Measurements from ENCODE around the gene DENND4A. TPM values are rescaled to one million over a fixed set of nuclear protein-coding genes. Genes with fewer than 3 reads are reported as not detected.
"Not testable (repeated sequence)": the region's sequence is repeated elsewhere in the genome, so short reads cannot be mapped to it uniquely, and the experiment has no call there.

DENND4A gene
- total RNA-seq, 1 donor from 2014 or later: 9.1 TPM

DNA sequence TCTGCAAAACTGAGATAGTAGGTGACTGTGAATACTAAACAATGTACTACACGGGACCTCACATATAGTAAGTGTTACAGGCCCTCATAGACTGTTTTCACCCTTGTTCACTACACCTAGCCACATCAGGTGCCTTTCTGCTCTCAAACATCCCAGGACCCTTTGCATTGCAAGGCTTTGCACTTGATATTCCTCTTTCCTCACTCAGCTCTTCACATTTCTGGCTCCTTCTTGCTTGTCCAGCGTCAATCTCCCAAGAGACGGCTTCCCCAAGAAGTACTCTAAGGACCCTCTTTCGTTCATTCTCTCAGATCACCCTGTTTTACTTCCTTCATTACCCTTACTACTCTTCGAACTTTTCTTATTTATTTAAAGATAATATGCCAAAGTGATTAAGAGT lies 10.0 kb downstream of the DENND4A start:
- Mint-ChIP-seq H3K4me3 (no peak overlapping the region), H3K9me3 (no peaks in the 10 kb centered on the region), H3K36me3 (ENCODE audit: low read depth) (no peaks in the 10 kb centered on the region), H3K27me3 (ENCODE audit: low read depth) (no peaks in the 10 kb centered on the region), H3K27ac (ENCODE audit: unreplicated experiment) (no peak overlapping the region), H3K4me1 (no peaks in the 10 kb centered on the region)
- TF ChIP-seq, protein P1, sequence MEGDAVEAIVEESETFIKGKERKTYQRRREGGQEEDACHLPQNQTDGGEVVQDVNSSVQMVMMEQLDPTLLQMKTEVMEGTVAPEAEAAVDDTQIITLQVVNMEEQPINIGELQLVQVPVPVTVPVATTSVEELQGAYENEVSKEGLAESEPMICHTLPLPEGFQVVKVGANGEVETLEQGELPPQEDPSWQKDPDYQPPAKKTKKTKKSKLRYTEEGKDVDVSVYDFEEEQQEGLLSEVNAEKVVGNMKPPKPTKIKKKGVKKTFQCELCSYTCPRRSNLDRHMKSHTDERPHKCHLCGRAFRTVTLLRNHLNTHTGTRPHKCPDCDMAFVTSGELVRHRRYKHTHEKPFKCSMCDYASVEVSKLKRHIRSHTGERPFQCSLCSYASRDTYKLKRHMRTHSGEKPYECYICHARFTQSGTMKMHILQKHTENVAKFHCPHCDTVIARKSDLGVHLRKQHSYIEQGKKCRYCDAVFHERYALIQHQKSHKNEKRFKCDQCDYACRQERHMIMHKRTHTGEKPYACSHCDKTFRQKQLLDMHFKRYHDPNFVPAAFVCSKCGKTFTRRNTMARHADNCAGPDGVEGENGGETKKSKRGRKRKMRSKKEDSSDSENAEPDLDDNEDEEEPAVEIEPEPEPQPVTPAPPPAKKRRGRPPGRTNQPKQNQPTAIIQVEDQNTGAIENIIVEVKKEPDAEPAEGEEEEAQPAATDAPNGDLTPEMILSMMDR (conservative IDR thresholded peaks at IDR 0.05): no peak
- no peak for DNase-seq (ENCODE audit: low read depth, low spot score)

DNA sequence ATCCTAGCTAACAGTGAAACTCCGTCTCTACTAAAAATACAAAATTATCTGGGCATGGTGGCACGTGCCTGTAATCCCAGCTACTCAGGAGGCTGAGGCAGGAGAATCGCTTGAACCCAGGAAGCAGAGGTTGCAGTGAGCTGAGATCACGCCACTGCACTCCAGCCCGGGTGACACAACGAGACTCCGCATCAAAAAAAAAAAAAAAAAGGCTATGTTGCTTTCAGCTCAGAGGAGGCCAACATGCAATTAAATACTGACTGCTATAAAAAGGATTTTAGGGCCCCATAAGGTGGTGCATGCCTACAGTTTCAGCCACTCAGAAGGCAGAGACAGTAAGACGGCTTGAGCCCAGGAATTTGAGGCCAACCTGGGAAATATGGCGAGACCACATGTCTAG lies 13.4 kb downstream of the DENND4A start:
- H3K27me3 Mint-ChIP-seq (ENCODE audit: low read depth); DNase-seq (ENCODE audit: low read depth, low spot score); H3K9me3 Mint-ChIP-seq; H3K27ac Mint-ChIP-seq (ENCODE audit: unreplicated experiment); H3K36me3 Mint-ChIP-seq (ENCODE audit: low read depth); H3K4me3 Mint-ChIP-seq; H3K4me1 Mint-ChIP-seq: not testable (repeated sequence)

DNA sequence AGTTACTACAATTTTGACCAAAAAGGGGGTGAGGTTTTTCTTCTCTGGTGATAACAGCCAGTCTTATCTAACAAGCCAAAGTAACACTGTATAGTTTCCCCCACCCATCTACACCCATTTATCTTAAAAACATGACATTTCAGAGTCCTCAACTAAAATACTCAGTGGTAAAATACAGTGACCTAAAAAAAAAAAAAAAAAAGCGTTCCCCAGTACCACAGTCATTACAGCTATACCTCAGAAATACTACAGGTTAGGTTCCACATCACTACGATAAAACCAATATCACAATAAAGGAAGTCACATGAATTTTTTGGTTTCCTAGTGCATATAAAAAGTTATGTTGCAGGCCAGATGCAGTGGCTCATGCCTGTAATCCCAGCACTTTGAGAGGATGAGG lies 13.8 kb downstream of the DENND4A start:
- Mint-ChIP-seq H3K36me3 (ENCODE audit: low read depth) (no peaks in the 10 kb centered on the region), H3K4me1 (no peaks in the 10 kb centered on the region), H3K27ac (ENCODE audit: unreplicated experiment) (no peak overlapping the region), H3K27me3 (ENCODE audit: low read depth) (no peaks in the 10 kb centered on the region), H3K9me3 (no peaks in the 10 kb centered on the region), H3K4me3 (no peak overlapping the region)
- DNase-seq (ENCODE audit: low read depth, low spot score): no peak
- TF ChIP-seq, protein P1 (conservative IDR thresholded peaks at IDR 0.05): no peak

DNA sequence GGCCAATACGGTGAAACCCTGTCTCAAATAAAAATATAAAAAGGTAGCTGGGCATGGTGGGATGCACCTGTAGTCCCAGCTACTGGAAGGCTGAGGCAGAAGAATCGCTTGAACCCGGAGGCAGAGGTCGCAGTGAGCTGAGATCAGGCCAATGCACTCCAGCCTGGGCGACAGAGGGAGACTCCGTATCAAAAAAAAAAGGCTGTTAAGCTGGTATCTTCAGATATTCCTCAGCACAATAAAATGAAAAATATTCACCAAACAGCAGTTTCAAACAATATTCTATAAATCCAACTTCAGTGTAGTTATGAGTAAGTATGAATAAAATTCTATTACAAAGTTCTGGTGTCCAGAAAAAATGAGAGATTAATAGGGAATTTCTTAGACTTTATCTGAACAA lies 14.2 kb downstream of the DENND4A start:
- no peak overlapping the region for H3K4me3 Mint-ChIP-seq
- H3K36me3 Mint-ChIP-seq (ENCODE audit: low read depth): no peaks in the 10 kb centered on the region
- H3K27ac Mint-ChIP-seq (ENCODE audit: unreplicated experiment): no peak overlapping the region
- TF ChIP-seq, protein P1 (conservative IDR thresholded peaks at IDR 0.05): no peak
- no peaks in the 10 kb centered on the region for H3K9me3 Mint-ChIP-seq
- no peaks in the 10 kb centered on the region for H3K27me3 Mint-ChIP-seq (ENCODE audit: low read depth)
- no peak for DNase-seq (ENCODE audit: low read depth, low spot score)
- no peaks in the 10 kb centered on the region for H3K4me1 Mint-ChIP-seq

DNA sequence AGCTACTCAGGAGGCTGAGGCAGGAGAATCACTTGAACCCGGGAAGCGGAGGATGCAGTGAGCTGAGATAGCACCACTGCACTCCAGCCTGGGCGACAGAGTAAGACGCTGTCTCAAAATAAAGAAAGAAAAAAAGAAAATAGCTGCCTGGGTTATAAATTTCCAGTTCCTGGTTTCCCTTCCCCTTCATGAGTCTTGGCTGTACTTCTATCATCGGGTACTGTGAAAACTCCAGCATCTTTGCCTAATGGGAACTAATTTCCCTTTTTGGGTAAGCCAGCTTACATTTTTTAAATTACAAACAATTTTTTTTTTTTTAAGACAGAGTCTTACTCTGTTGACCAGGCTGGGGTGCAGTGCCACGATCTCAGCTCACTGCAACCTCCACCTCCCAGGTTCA lies 15.0 kb downstream of the DENND4A start:
- TF ChIP-seq, protein P1 (conservative IDR thresholded peaks at IDR 0.05): no peak
- H3K27me3 Mint-ChIP-seq (ENCODE audit: low read depth): no peaks in the 10 kb centered on the region
- H3K4me3 Mint-ChIP-seq: no peak overlapping the region
- DNase-seq (ENCODE audit: low read depth, low spot score): no peak
- no peaks in the 10 kb centered on the region for H3K4me1 Mint-ChIP-seq
- H3K9me3 Mint-ChIP-seq: no peaks in the 10 kb centered on the region
- H3K36me3 Mint-ChIP-seq (ENCODE audit: low read depth): no peaks in the 10 kb centered on the region
- H3K27ac Mint-ChIP-seq (ENCODE audit: unreplicated experiment): no peak overlapping the region

DNA sequence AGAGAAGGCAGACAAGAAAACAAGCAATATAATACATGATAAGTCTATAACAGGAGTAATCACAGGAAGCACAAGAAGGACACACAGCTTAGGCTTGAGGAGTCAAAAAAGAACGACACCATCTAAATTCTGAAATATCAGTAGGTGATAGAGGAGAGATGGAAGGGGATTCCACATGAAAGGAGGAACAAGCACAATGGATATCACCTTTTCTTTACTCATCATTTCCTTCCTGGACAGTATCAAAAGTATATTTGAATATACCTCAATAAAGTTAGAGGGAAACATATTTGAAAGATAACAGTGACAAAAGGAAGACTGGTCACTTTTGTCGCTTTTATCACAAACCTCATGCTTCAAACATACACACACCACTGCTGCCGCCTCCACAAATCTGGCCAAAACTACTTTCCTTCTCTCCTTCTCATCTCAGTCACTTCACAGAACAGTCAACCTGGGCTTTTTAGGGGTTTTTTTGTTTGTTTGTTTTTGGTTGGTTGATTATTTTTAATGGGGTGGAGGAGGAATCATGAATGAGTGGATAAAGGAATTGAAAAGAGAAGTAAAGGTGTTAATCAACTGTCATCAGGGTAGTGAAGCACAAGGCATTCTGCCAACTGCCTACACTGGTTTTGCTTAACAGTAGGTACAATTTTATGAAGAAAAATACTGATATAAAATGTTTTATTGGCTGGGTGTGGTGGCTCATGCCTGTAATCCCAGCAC lies 18.5 kb downstream of the DENND4A start:
- TF ChIP-seq, protein P1 (conservative IDR thresholded peaks at IDR 0.05): no peak
- Mint-ChIP-seq H3K9me3 (no peaks in the 10 kb centered on the region), H3K27me3 (ENCODE audit: low read depth) (no peaks in the 10 kb centered on the region), H3K36me3 (ENCODE audit: low read depth) (no peaks in the 10 kb centered on the region), H3K4me3 (no peak overlapping the region), H3K27ac (ENCODE audit: unreplicated experiment) (no peak overlapping the region), H3K4me1 (no peaks in the 10 kb centered on the region)
- DNase-seq (ENCODE audit: low read depth, low spot score): no peak

All from neural crest cell (in vitro differentiated cells).